Stimulated activated CD4-positive, alpha-beta T cell treated with anti-CD3 and anti-CD28 coated beads, Interleukin-4, amount 100 ng/mL, for 48 hours (primary cell): ENCODE measurements around the gene STAU1.
"Not testable (repeated sequence)": the region's sequence is repeated elsewhere in the genome, so short reads cannot be mapped to it uniquely, and the experiment has no call there.

Source experiments
- DNase-seq, 2 donors: peaks; one replicate each; pipeline ENCODE4 v3.0.0-alpha.2; 2020; ENCODE audit warnings: low read depth in 2 of 2

STAU1 gene

DNA sequence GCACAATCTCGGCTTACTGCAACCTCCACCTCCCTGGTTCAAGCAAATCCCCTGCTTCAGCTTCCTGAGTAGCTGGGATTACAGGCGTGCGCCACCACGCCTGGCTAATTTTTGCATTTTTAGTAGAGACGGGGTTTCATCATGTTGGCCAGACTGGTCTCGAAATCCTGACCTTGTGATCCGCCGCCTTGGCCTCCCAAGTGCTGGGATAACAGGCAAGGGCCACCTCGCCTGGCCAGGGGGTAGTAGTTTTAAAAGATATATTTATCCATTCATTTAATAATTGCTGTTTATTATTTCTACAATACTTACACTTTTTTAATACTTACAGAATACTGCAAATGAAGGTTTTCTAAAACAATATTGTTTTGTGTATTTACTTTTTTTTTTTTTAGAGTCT is 15.6 kb upstream of the STAU1 start:
- no peak for DNase-seq

DNA sequence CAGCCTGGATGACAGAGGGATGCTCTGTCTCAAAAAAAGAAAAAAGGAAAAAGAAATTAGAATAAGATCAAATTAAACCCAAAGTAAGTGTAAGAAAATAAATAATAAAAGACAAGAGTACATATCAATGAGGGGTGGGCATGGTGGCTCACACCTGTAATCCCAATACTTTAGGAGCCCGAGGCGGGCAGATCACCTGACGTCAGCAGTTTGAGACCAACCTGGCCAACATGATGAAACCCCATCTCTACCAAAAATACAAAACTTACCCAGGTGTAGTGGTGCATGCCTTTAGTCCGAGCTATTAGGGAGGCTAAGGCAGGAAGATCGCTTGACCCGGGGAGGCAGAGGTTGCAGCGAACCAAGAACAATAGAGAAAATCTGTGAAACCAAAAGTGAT is 14.9 kb upstream of the STAU1 start:
- DNase-seq, result no peak

DNA sequence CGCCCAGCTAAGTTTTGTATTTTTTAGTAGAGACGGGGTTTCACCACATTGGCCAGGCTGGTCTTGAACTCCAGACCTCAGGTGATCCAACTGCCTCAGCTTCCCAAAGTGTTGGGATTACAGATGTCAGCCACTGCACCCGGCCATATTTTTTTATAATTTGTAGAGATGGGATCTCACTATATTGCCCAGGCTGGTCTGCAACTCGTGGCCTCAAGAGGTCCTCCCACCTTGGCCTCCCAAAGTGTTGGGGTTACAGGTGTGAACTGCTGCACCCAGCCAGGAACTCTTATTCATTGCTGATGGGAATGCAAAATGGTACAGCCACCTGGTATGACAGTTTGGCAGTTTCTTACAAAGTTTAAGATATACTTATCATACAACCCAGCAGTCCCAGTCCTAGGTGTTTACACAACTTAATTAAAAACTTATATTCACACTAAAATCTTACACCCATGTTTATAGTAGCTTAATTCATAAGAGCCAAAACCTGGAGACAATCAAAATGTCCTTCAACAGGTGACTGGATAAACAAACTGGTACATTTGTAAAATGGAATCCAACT is 11.7 kb upstream of the STAU1 start:
- no peak for DNase-seq

GRCh38 chr20:49192944-49193518 is 4.9 kb upstream of the STAU1 start:
- DNase-seq, result not testable (repeated sequence)

DNA sequence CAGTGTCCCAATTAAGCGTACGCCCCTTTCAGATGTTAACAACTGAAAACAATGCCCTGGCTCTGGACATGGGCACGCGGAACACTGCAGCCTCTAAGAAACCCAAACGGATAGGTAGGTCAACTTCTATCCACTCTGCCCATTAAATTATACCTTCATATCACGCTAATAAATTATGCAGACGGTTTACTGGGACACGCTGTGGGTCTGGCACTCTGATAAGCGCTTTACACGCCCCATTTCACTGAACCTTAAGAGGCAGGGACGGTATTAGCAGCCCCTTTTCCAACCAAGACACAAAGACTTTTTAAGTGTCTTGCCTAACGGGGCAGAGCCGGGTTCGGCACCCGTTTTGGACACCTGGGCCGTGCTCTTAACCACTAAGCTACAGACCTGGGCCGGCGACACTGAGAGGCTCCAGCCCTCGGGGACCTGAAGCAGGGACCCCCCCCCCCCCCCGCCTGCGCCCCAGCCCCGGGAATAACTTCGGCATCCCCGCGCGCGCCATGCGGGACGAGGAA is 744 bp downstream of the STAU1 start:
- DNase-seq, result no peak

- DNase-seq, result peak; percentile 32 to 60
These were observed 1.4 kb downstream of the STAU1 start for GRCh38 chr20:49186535-49187329.

DNA sequence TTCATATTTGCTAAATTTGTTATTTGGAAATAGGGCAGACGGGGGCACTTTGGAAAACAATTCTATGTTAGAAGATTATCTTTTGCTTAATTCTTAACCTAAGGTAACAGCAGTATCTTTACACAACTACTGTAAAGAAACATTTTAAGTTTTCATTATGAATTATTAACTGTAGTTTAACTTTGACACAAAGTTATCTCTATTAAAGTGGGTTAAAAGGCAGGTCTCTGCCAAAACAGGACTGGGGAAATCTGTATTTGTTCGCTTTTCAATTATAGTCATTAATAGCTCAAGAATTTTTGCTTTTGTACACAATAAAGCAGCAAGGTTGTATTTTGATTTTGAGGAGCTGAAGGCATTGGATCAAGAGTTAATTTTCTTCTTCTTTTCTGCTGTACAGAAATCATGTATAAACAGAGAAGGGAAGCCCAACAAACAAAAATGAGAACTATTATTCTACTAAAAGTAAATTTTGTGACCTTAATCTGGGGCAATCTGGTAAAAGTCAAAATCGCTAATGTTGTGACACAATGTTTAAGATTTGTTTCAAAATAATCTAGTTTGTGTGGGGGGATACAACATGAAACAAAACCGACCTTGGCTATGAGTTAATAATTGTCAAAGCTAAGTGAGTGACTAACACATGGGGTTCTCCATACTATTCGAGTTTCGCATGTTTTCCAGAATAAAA is 2.9 kb downstream of the STAU1 start:
- DNase-seq, result no peak

GRCh38 chr20:49184691-49185070 is 3.5 kb downstream of the STAU1 start:
- no peak for DNase-seq

DNA sequence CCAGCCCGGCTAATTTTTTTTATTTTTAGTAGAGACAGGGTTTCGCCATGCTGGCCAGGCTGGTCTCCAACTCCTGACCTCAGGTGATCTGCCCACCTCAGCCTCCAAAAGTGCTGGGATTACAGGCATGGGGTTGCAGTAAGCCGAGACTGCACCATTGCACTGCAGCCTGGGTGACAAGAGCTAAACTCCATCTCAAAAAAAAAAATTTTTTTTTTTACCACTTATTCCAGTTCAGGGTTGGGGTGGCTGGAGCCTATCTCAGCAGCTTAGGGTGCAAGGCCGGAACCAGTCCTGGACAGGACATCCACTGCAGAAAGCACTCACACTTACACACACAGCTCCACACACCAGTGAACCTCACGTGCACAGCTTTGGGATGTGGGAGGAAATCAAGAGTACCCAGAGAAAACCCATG is 4.0 kb downstream of the STAU1 start:
- not testable (repeated sequence) for DNase-seq

- DNase-seq, result no peak
These were observed 4.7 kb downstream of the STAU1 start for GRCh38 chr20:49183444-49183843.

GRCh38 chr20:49181265-49181877 is 6.8 kb downstream of the STAU1 start:
- DNase-seq, result no peak

GRCh38 chr20:49179368-49180277 is 8.5 kb downstream of the STAU1 start:
- DNase-seq, result no peak

- DNase-seq, result no peak
These were observed 14.0 kb downstream of the STAU1 start for GRCh38 chr20:49174183-49174582.

- no peak for DNase-seq
These were observed 15.7 kb downstream of the STAU1 start for GRCh38 chr20:49172413-49172812.

GRCh38 chr20:49171909-49172308 is 16.2 kb downstream of the STAU1 start:
- no peak for DNase-seq

DNA sequence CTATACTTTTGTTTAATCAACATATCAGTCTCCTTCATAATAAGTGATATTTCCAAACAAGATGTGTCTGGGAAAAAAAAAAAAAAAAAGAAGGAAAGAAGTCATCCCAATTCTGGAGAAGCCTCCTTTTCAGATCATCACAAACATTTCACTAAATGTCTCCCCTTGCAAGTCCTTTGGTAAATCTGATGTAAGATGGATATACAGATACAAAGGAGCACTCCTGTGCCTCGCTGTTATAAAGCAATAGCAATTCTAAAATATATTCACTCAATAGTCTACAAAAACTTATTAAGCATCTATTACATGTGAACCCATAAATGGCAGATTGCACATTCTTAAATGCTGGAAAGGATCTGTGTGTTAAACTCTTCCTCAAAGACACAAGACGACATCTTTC is 17.4 kb downstream of the STAU1 start:
- DNase-seq, result no peak

- DNase-seq, result no peak
These were observed 18.6 kb downstream of the STAU1 start for GRCh38 chr20:49169547-49169946.

DNA sequence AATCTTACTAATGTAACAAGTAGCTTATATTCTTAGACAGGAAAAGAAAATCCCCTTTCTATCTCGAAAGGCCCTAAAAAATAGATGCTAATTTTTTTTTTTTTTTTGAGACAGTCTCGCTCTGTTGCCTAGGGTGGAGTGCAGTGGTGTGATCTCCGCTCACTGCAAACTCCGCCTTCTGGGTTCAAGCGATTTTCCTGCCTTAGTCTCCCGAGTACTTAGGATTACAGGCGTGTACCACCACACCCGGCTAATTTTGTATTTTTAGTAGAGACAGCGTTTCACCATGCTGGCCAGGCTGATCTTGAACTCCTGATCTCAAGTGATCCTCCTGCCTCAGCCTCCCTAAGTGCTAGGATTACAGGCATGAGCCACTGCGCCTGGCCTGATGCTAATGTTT is 19.3 kb downstream of the STAU1 start:
- not testable (repeated sequence) for DNase-seq

- DNase-seq, result no peak
These were observed 20.2 kb downstream of the STAU1 start for GRCh38 chr20:49167811-49168507.
